Measurements from ENCODE around the gene RRP1. TPM values are rescaled to one million over a fixed set of nuclear protein-coding genes. Genes with fewer than 3 reads are reported as not detected.
A peak's percentile ranks its signal among the peaks of the same experiment; 100 is the strongest.

RRP1 gene
- total RNA-seq, 1 donor from 2014 or later: 12.6 TPM

DNA sequence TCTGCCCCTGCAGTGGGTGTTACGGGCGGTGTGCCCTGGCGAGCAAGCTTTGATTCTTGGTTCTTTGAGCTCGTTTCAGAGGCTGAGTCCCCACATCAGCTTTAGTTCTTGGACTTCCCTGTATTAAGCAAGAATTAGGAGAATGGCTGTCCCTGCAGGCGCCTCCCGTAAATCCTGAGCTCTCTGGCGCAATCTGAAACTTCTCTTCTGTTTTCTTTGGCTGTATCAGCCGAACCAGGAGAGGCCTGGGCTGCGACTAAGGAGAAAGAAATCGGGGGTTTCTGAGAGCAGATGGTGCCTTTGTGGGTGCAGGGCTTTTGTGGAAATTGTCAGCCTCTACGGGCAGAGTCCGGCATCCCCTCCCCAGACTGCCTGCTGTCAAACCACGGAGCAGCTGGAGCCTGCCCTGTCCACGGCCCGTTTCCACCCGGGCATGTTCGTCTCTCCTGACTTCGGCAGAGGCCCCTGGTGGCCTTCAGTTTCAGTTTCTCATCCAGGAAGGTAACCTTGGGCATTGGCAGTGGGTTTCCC is 31.2 kb upstream of the RRP1 start:
- no peak for DNase-seq (ENCODE audit: low read depth in 2 of 2)

DNA sequence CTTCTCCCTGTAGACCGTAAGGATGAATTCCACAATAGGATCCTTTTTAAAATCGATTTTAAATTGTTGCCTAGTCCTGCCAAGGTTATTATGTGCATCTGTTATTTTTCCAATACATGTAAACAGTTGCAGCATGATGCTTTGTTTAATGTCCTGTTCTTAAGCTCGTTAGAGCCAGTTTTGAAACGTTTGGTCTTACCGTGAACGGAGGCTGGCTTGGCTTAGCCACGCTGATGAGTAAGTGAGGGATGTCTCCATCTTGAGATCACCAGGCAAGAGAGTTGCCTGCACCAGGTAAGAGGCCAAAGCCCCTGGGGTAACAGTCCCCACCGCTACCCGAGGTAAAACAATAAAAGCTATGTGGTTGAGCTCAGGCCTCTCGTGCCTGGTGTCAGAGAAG is 30.6 kb upstream of the RRP1 start:
- DNase-seq (ENCODE audit: low read depth in 2 of 2): no peak

DNA sequence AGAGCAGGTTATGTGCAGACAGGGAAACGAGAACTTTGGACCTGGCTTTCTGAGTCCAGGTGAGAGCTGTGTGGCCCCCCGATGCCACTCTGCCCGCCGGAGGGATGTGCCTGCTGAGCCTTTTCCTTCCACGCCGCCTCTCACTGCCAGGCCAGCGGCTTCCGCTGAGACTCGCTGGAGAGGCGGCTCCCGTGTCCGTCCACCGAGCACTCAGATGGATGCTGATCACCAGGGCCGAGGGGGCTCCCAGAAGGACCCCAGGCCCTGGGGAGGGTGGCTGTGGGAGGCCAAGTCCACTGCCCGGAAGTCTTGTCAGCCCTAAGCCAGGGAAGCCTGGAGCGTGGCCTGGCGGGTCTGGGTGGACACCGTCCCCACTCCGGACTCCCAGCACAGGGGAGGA is 29.7 kb upstream of the RRP1 start:
- no peak for DNase-seq (ENCODE audit: low read depth in 2 of 2)

DNA sequence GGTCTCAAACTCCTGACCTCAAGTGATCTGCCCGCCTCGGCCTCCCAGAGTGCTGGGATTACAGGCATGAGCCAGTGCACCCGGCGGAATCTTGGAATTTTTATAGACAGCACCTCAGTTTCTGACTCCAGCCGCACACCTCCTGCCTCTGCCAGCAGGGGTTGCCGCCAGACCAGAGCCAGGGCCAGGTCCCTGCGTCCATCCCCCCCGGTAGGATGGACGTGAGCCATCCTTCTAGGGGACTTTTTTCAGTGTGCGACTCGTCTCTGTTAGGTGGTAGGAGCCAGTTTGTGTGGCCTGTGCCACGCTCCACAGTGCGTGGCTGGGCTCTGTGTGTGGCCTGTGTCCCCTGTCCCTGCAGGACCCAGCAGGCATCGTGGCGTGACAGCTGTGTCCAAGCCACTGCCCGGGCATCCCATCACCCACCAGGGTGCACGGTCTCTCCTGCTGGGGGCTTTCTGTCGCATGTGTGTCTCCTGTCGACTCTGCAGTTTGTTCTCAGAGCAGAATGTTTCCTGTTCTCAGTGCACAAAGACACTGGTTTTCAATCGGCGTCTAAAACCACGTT is 28.9 kb upstream of the RRP1 start:
- DNase-seq (ENCODE audit: low read depth in 2 of 2): no peak

DNA sequence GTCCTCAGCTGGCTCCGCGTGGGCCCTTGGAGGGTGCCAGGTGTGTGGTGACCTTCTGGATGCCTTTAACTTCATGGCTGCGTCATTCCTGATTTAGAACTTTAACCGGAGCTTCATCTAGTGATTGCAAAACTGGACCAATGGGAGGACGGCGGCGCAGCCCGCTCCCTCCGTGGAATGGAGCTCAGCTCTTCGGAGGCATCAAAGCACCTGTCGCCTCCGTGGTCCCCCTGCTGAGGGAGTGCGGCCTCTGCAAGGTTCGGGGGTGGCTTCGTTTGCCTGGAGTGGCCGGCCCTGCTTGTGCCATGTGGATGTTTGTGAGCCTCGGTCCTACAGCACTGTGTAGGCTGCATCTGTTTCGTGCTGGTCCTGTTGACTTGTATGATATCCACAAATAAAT is 27.5 kb upstream of the RRP1 start:
- no peak for DNase-seq (ENCODE audit: low read depth in 2 of 2)

DNA sequence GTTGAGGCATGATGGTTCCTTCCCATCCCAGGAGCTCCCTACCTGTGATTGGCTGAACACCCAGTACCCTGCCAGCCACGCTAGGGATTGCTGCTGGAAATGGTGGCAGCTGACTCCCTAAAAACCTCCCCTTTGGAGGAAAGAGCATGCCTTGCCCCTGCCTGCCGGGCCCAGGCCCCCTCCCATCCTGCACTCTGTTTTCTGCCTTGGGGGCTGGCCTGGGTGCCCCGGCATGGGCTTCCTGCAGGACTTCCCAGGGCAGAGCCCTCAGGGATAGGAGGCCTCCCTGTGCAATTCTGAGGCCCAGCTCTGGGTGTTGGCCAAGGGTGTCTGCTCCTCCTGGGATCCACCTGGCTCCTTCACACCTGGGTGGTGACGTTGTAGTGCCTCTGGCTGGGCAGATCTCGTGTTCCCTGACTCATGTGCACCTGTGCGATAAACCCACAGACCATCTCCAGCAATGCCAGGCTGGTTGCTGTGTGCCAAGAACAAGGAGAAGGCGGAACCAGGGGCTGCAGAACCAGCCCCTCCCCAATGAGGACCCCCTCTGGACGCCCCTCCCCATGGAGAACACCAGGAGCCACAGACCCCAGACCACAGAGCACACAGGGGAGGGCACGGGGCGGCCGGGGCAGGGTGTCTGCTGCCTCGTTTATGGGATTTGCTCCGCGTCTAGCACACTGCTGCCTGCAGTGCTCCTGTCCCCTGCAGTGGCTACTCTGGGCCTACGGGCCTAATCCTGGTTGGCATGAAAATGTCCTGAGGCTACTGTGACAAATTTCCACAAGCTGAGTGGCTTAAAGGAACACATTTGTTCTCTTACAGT is 26.9 kb upstream of the RRP1 start:
- no peak for DNase-seq (ENCODE audit: low read depth in 2 of 2)

DNA sequence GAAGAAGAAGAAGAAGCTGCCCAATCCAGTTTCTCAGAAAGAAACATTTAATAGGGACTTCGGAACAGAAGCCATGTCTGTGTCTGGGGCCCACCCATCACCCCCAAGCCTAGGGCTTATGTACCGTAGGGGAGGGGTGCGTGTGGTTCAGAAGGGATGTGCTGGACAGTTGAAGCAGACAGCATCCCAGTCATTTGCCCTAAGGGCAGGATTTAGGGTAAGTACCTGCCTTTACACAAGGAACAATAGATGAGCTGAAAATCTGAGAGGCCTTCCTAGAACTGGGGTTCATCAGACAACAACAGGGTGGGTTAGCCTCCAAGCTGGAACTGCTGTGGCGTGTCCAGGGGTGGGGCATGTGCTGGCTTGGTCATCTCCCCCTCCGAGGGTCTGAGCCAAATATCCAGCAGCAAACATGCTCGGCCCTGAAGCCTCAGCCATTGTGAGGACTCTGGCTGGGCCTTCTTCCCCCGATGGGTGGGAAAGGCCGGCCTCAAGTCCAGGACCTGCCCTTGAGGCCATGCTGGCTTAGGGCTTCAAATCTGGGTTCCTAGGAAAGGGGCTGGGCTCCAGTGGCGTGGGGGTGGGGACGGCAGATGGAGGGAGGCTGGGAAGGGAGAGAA is 25.4 kb upstream of the RRP1 start:
- no peak for DNase-seq (ENCODE audit: low read depth in 2 of 2)

DNA sequence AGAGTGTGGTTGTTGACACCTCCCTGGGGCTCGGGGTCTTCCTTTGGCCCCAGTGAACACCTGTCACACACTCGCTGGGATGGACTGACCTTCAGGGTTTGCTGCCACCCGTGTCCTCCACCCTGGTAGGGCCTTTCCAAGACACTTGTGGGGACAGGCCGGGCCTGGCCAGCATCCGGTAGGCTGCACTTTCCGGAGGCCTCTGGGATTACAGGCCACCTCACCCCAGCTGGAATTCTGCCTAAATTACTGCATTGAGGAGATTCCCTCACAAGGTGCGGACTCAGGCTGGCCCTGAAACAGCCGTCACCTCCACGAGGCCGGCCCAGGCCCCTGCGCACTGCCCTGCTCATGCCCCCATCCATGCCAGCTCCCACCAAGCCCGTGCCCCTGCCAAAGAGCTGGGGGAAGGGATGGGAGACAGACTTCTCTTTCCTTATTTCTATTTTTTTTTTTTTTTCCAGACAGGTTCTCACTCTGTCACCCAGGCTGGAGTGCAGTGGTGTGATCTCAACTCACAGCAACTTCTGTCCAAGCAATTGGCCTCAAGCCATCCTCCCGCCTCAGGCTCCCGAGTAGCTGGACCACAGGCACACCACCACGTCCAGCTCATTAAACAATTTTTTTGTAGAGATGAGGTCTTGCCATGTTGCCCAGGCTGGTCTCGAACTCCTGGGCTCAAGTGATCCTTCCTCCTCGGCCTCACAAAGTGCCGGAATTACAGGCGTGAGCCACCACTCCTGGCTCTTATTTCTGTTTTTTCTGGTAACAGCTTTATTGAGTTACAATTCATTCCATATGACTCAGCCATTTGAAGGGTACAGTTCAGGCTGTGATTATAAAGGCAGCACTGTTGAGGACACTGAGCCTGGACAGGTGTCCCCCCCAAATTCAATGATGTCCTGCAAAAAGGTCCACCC is 24.5 kb upstream of the RRP1 start:
- DNase-seq (ENCODE audit: low read depth in 2 of 2): no peak

DNA sequence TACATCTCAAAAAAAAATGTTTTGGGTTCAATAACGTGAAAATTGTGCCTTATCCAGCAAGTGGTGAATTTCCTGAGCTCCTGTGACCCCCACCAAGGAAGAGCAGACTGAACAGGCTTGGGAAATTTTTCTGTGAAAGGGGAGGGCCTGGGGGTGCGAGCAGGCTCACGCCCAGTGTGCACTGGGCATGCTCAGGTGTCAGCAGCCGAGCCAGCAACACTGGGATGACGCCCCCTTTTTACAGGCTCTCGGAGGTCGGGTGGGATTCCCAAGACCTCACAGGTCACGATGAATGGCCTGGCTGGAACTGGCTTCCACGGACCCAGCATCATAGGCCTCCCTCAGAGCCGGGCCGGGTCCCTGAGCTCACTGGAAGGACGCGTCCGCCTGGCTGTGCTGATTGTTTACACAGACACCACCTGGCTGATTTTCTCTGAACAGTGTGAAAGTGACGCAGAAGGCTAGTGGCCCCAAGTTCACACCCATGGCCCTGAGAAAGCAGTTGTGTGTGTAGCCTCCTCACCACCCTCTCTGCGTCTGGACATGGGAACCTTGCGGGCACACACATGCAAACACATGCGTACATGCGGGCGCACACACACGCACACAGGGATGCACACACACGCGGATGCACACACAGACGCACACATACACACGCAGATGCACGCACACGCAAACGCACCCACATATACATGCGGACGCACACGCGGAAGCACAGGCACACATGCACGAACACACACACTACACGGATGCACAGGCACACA is 22.5 kb upstream of the RRP1 start:
- DNase-seq (ENCODE audit: low read depth in 2 of 2): no peak

DNA sequence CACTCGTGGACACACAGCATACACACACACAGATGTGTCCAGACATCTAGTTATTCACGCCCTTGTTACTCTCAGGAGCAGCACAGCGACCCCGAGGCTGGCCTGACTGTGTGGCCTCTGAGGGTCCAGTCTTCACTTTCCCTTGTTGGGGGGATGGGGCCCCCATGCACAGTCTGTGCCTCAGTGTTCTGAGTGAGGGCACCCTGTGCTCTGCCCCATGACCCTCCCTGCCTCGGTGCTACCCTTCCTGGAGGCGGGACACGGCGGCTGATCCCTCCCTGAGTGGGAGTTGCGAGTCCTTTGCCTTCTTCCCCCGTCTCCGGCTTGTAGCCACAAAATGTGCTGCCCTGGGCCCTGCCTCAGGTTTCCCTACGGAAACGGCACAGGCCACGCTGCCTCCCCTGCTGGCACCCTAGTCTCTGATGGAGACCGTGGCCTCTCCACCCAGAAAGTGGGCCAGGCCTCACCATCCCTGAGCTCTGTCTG is 21.8 kb upstream of the RRP1 start:
- no peak for DNase-seq (ENCODE audit: low read depth in 2 of 2)

DNA sequence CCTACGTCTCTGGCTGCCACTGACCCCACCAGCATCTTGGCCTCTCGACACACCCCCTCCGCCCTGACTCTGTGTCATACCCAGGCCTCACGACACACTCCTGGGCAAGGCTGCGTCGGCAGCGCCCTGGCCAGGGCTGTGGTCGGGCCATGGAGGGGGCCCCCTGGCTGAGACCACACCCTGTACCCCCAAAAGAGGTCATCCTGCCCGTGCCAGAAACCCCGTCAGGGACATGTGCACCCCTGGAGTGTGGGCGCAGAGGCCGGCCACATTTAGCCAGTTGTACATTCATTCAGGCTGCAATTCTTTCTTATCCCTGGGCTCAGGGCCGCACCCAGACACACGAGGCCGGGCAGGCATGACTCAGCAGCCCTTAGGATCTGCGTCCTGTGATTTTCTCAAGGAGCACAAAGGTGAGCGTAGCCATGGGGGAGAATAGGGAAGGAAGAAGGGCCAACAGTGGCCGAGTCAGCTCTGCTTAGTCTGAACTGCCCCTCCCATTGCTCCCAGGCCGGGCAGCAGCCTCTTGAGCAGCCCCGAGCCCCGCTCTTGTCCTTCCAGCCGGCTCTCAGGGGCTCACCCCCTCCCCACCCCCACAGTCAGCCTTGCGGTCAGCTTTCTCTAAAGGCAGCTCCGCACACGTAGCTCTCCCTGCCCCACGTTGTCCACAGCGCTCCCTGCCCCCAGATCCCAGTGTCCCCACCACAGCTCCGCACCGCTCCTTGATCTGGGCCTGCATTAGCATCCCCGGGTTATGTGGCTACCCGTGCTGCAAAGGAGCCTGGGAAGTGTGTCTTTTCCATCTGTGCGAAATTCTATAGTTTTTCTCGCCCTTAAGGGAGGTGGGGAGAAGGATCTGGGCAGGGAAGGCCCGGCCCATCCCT is 21.2 kb upstream of the RRP1 start:
- DNase-seq (ENCODE audit: low read depth in 2 of 2): peak in 1 of 2 donors; percentile 43

DNA sequence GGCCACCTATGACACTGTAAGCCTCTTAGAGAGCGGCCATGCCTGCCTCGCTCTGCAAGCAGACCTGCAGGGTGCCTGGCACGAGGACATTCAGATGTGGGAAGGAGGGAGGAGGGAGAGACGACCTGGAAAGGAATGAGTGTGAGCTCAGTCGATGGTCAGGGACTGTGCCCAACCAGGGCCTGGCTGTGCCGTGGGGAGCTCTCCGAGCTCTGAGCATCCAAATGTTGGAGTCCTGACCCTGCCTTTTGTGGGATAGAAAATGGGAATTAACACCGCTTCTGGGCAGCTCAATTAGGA is 20.6 kb upstream of the RRP1 start:
- DNase-seq (ENCODE audit: low read depth in 2 of 2): no peak

DNA sequence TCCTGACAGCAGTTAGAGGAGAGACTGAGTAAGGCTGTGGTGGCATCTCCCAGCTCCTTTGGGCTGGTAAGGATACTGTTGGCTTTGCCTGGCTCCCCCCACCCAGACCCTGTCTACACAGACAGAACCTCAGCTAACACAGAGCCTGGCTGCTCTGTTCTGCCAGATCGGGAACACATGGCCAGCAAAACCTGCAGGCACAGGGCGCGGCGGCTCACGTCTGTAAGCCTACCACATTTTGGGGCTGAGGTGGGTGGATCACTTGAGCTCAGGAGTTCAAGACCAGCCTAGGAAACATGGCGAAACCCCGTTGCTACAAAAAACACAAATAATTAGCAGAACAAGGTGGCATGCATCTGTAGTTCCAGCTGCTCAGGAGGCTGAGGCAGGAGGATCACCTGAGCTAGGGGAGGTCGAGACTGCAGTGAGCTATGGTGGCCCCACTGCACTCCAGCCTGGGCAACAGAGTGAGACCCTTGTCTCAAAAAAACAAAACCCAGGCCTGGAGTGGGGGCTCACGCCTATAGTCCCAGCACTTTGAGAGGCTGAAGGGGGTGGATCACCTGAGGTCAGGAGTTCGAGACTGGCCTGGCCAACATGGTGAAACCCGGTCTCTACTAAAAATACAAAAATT is 19.9 kb upstream of the RRP1 start:
- DNase-seq (ENCODE audit: low read depth in 2 of 2): no peak

DNA sequence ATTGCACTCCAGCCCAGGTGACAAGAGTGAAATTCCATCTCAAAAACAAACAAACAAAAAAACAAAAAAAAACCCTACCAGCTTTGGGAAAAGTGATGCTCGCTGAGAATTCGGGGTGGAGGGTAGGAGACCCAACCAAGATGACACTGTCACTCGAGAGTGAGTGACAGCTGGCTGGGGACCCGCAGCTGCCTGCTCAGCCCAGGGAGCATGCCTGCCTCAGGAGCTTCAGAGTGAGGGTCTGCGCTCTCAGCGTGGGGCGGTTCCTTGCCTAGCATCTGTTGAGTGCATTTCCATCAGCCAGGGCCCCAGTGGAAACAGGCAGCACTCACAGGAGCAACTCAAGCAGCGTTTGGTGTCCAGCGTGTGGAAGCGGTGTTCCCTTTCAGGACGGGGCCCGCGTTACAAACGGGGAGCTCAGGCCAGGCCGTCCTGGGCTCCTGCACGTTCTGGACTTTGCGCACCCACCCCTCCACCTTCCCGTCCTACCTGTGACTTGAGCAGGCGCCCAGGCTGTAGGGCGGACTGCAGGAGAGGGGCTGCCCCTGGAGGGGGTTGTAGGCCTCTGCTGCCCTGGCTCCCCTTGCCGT is 19.2 kb upstream of the RRP1 start:
- DNase-seq (ENCODE audit: low read depth in 2 of 2): no peak

DNA sequence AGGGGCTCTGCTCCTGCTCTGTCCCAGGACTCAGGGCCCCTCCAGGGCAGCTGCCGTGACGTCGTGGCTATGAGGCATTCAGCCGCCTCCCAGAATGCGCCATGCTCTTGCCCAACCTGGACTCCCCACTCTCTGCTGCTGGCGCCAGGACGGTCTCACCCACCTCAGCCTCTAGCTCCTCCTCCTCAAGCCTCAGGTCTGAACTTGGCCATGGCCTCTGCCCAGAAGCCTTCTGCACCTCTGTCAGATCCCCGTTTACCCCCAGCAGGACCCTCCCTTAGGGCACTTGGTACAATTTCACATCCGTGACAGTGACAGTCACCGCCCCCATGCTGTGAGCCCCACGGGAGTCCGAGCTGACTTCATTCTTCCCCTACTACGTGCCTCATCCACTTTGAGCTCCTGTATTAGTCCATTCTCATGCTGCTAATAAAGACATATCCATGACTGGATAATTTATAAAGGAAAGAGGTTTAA is 18.1 kb upstream of the RRP1 start:
- DNase-seq (ENCODE audit: low read depth in 2 of 2): no peak

DNA sequence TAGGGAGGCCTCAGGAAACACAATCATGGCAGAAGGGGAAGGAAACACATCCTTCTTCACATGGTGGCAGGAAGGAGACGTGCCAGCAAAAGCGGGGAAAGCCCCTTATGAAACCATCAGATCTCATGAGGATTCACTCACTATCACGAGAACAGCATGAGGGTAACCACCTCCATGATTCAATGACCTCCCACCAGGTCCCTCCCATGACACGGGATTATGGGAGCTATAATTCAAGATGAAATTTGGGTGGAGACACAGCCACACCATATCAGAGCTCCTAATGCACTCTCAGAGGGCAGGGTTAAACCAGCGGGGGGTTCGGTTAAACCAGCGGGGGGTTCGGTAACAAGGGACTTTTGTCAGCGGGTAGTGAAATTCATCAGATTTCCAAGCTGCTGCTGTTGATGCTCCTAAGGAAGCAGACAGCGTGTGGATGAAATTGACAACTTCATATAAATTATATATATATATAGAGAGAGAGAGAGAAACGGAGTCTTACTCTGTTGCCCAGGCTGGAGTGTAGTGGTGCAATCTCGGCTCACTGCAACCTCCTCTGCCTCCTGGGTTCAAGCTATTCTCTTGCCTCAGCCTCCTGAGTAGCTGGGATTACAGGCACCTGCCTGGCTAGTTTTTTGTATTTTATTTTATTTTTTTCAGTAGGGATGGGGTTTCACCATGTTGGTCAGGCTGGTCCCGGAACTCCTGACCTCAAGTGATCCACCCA is 17.5 kb upstream of the RRP1 start:
- DNase-seq (ENCODE audit: low read depth in 2 of 2): peak; percentile 14 to 59

DNA sequence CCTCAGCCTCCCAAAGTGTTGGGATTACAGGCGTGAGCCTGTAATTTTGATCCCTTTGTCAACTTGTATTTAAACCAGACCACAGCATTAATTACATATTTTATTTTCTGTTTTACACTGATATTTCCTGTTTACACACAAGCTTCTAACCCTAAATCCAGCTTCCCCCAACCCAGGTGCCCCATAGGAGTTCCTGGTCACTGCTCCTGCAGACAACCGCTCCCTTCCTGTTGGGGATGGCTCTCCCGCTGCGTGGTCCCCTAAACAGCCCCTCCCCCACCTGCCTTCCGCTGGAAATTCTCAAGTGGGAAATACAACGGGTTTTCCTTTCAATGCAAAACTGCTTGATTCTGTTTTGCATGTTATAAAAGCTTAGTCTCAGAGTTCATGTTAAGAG is 17.0 kb upstream of the RRP1 start:
- no peak for DNase-seq (ENCODE audit: low read depth in 2 of 2)

DNA sequence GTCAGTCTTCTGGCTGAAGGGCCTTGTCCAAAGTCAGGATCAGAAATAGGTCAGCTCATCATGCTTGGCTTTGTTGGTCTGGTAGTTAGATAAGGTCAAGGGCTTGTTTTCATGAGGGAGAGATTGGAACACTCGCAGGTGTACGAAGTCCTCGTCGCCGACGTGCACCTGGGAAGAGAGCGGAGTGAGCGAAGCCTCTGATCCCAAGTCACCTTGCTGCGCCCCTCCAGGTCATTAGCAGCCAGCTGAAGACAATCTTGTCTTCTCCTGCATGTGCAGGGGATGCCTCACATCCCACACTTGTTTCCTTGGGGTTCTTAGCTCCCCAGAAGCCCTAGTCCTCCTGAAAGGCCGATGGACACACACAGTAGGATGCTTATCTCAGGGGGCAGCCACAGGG is 15.2 kb upstream of the RRP1 start:
- DNase-seq (ENCODE audit: low read depth in 2 of 2): no peak
